ENCODE results near the gene TRPM5. TPM values are rescaled to one million over a fixed set of nuclear protein-coding genes. Genes with fewer than 3 reads are reported as not detected.

Gene TRPM5
- polyA plus RNA-seq, 1 donor (not counting 4 experiments of a cell fraction or from before 2014, with no cell fraction given), result not detected

DNA sequence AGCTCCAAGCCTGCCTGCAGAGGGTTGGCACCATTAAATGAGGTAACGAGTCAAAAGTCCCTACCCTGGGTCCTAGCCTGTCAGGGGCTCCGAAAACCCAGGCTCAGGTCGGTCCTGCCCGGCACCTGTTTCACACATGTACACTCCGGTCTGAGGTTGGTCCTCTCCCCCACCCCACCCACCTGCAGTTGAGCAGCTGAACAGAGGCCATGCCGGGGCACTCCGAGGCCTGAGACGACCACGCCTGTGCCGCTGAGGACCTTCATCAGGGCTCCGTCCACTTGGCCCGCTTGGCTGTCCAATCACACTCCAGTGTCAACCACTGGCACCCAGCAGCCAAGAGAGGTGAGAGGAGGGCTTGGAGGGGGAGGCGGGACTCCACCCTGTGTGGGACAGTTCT is 42.2 kb downstream of the TRPM5 start:
- Histone ChIP-seq H3K4me1 (ENCODE audit: control insufficient read depth, extremely low read depth, insufficient read depth, low read length) (peaks cover 19% of the 10 kb centered on the region), H3K27me3 (ENCODE audit: control insufficient read depth, extremely low read depth, insufficient read depth, low read length) (no peaks in the 10 kb centered on the region), H3K9ac (ENCODE audit: control insufficient read depth, extremely low read depth, insufficient read depth, low read length) (no peak overlapping the region), H3K4me2 (ENCODE audit: control insufficient read depth, extremely low read depth, insufficient read depth, low read depth, low read length) (peak overlapping the region; percentile 98), H4K20me1 (ENCODE audit: control insufficient read depth, extremely low read depth, insufficient read depth, low read length) (no peaks in the 10 kb centered on the region), H3K79me2 (ENCODE audit: control insufficient read depth, insufficient read depth, low read length) (peaks cover 26% of the 10 kb centered on the region), H3K4me3 (ENCODE audit: control insufficient read depth in 2 of 3, extremely low read depth in 1 of 3, insufficient read depth in 2 of 3, low read depth in 1 of 3, low read length in 3 of 3) (peak overlapping the region in 1 of 3 experiments; percentile 97), H3K9me3 (ENCODE audit: control insufficient read depth, low read depth, low read length) (no peaks in the 10 kb centered on the region), H3K9me1 (ENCODE audit: control insufficient read depth, extremely low read depth, insufficient read depth, low read length) (no peaks in the 10 kb centered on the region), H3K36me3 (ENCODE audit: control insufficient read depth in 2 of 2, extremely low read depth in 1 of 2, insufficient read depth in 2 of 2, low read length in 2 of 2) (peaks cover 11 to 13% of the 10 kb centered on the region in 2 experiments), H3K27ac (ENCODE audit: control insufficient read depth, insufficient read depth, low read length) (no peak overlapping the region), H2AFZ (ENCODE audit: control insufficient read depth, low read length) (no peak overlapping the region)
- dilution Hi-C loops (cut with MboI; ENCODE audit: extremely low pct_ligation_motif_present, low sequenced_read_pairs), result no loop called here
- no peak for DNase-seq (ENCODE audit: low read depth, low spot score)
- TF ChIP-seq, protein P1, sequence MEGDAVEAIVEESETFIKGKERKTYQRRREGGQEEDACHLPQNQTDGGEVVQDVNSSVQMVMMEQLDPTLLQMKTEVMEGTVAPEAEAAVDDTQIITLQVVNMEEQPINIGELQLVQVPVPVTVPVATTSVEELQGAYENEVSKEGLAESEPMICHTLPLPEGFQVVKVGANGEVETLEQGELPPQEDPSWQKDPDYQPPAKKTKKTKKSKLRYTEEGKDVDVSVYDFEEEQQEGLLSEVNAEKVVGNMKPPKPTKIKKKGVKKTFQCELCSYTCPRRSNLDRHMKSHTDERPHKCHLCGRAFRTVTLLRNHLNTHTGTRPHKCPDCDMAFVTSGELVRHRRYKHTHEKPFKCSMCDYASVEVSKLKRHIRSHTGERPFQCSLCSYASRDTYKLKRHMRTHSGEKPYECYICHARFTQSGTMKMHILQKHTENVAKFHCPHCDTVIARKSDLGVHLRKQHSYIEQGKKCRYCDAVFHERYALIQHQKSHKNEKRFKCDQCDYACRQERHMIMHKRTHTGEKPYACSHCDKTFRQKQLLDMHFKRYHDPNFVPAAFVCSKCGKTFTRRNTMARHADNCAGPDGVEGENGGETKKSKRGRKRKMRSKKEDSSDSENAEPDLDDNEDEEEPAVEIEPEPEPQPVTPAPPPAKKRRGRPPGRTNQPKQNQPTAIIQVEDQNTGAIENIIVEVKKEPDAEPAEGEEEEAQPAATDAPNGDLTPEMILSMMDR (optimal IDR thresholded peaks at IDR 0.05 in 1 of 3, IDR thresholded peaks at IDR 0.05 in 1 of 3, conservative IDR thresholded peaks at IDR 0.05 in 1 of 3; ENCODE audit: extremely low read depth in 1 of 3, insufficient read depth in 2 of 3, low read length in 3 of 3), result no peak
- no peak for TF ChIP-seq EZH2 (IDR thresholded peaks at IDR 0.05; ENCODE audit: low read length)
- no peak for FAIRE-seq

DNA sequence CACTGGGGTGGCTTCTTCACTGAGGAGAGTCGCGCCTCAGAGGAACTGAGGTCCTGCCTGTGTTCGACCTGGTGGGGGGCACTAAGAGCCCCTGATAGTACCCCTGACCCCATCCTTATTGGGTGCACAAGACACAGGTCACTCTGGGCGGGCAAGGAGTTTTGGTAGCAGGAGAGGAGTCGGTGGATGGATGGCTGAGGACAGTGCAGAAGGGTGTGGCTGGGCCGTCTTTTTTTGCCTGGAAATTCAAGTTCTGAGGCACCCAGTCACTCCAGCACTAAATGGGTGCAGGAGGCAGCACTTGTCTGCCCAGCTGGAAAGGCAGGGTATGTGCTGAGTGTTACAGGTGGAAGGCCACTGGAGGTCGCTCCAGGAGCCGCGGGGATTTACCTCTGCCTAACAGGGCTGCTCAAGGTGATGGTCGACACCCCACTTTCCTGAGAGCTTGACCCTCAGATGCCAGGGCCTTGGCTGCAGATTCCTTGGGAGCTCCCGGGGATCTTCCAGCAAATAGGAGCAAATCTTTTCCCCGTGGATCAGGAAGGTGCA is 42.8 kb downstream of the TRPM5 start:
- Histone ChIP-seq H2AFZ (ENCODE audit: control insufficient read depth, low read length) (no peak overlapping the region), H3K9ac (ENCODE audit: control insufficient read depth, extremely low read depth, insufficient read depth, low read length) (peak overlapping the region; percentile 97), H3K36me3 (ENCODE audit: control insufficient read depth in 2 of 2, extremely low read depth in 1 of 2, insufficient read depth in 2 of 2, low read length in 2 of 2) (peaks cover 17 to 18% of the 10 kb centered on the region in 2 experiments), H3K4me3 (ENCODE audit: control insufficient read depth in 2 of 3, extremely low read depth in 1 of 3, insufficient read depth in 2 of 3, low read depth in 1 of 3, low read length in 3 of 3) (peak overlapping the region; percentile 97 to 99 (median 99)), H3K9me1 (ENCODE audit: control insufficient read depth, extremely low read depth, insufficient read depth, low read length) (no peaks in the 10 kb centered on the region), H3K4me1 (ENCODE audit: control insufficient read depth, extremely low read depth, insufficient read depth, low read length) (peaks cover 19% of the 10 kb centered on the region), H3K4me2 (ENCODE audit: control insufficient read depth, extremely low read depth, insufficient read depth, low read depth, low read length) (peak overlapping the region; percentile 98), H3K27me3 (ENCODE audit: control insufficient read depth, extremely low read depth, insufficient read depth, low read length) (no peaks in the 10 kb centered on the region), H4K20me1 (ENCODE audit: control insufficient read depth, extremely low read depth, insufficient read depth, low read length) (no peaks in the 10 kb centered on the region), H3K79me2 (ENCODE audit: control insufficient read depth, insufficient read depth, low read length) (peaks cover 26% of the 10 kb centered on the region), H3K9me3 (ENCODE audit: control insufficient read depth, low read depth, low read length) (no peaks in the 10 kb centered on the region), H3K27ac (ENCODE audit: control insufficient read depth, insufficient read depth, low read length) (peak overlapping the region; percentile 87)
- dilution Hi-C loops (cut with MboI; ENCODE audit: extremely low pct_ligation_motif_present, low sequenced_read_pairs), result no loop called here
- no peak for TF ChIP-seq EZH2 (IDR thresholded peaks at IDR 0.05; ENCODE audit: low read length)
- TF ChIP-seq, protein P1 (optimal IDR thresholded peaks at IDR 0.05 in 1 of 3, IDR thresholded peaks at IDR 0.05 in 1 of 3, conservative IDR thresholded peaks at IDR 0.05 in 1 of 3; ENCODE audit: extremely low read depth in 1 of 3, insufficient read depth in 2 of 3, low read length in 3 of 3), result peak; percentile 40 to 54 (median 40)
- FAIRE-seq, result no peak
- no peak for DNase-seq (ENCODE audit: low read depth, low spot score)
